Stomach (tissue), 9 donors: ENCODE measurements around the gene PRKCB. TPM values are rescaled to one million over a fixed set of nuclear protein-coding genes. Genes with fewer than 3 reads are reported as not detected.

Experiments used
- DNase-seq, 2 donors: peaks; one replicate each; pipeline versions ENCODE4 v3.0.0 to v3.0.0-alpha.2; 2013 to 2019
- H3K27ac ChIP-seq, 5 donors: fragments of 200-600 bp in 4 of 5; sonication (generic) in 4 of 5; one replicate each; pipeline ENCODE4 v1.5.1; 2013 to 2019; ENCODE audit warnings: mild to moderate bottlenecking in 1 of 5, moderate library complexity in 1 of 5
- H3K27me3 ChIP-seq, 3 donors: fragments of 200-600 bp; sonication (generic); one replicate each; pipeline ENCODE4 v1.5.1; 2017 to 2019; ENCODE audit warnings: mixed run types in 1 of 3
- H3K36me3 ChIP-seq, 4 donors: fragments of 200-600 bp; sonication (generic); 1 replicate in 3 of 4; 2 replicates in 1 of 4; pipeline ENCODE4 v1.5.1; 2016 to 2019
- H3K4me1 ChIP-seq, 4 donors: fragments of 200-600 bp; sonication (generic); one replicate each; pipeline ENCODE4 v1.5.1; 2016 to 2019
- H3K4me3 ChIP-seq, 4 donors: fragments of 200-600 bp; sonication (generic) in 3 of 4; one replicate each; pipeline ENCODE4 v1.5.1; 2016 to 2019; ENCODE audit warnings: mild to moderate bottlenecking in 1 of 4
- H3K9me3 ChIP-seq, 4 donors: fragments of 200-600 bp; sonication (generic); one replicate each; pipeline ENCODE4 v1.5.1; 2016 to 2019
- EP300 ChIP-seq: sonication (generic); formaldehyde crosslinking; IDR thresholded peaks from one replicate; pipeline ENCODE4 v1.6.1; 2017; ENCODE audit warnings: antibody characterized with exemption
- POLR2A ChIP-seq, 4 donors: fragments of 450-650 bp; IDR thresholded peaks; one replicate each; pipeline ENCODE4 v1.6.1; 2016; ENCODE audit warnings: antibody characterized with exemption in 4 of 4, control low read depth in 2 of 4, mild to moderate bottlenecking in 1 of 4, moderate library complexity in 1 of 4
- POLR2AphosphoS5 ChIP-seq, 3 donors: sonication (generic); formaldehyde crosslinking; IDR thresholded peaks; one replicate each; pipeline ENCODE4 v1.6.1; 2016; ENCODE audit warnings: antibody characterized with exemption in 3 of 3
- WGBS, 5 donors: extraction: QIAGEN DNeasy Blood & Tissue Kit in 3 of 5; methylation state at CpG; one replicate each; pipeline versions ENCODE4 v1.1.5 to v1.1.7; 2013 to 2018; 5-methylcytosine and 5-hydroxymethylcytosine counted together
- intact Hi-C: fragments of 100-400 bp; cut with DNase I; formaldehyde crosslinking; loops from one replicate; pipeline ENCODE4 v1.15.1; 2023; ENCODE audit warnings: low total_unique reads
- polyA plus RNA-seq, 3 donors: library from polyadenylated mRNA; stranded (reverse); fragments of 200-250 nt; gene quantifications; one replicate each; pipeline ENCODE4 v1.2.3, GENCODE V29; 2013
- total RNA-seq, 5 donors: library from RNA; depleted of rRNA; stranded (reverse); fragments of >200 nt; gene quantifications; one replicate each; pipeline versions ENCODE4 v1.1.0 to v1.2.3, GENCODE V29; 2014 to 2016
- TF ChIP-seq, protein P1 (sequence below), 7 experiments: fragments of 450-650 bp in 4 of 7; fragments of 200-600 bp in 3 of 7; sonication (generic) in 3 of 7; IDR thresholded peaks; one replicate each; pipeline ENCODE4 v1.5.1; 2016 to 2019; ENCODE audit warnings: antibody characterized with exemption in 7 of 7, control low read depth in 2 of 7, mild to moderate bottlenecking in 1 of 7
- donor health status: healthy with polysubstance abuse.
- donor health status: Bipolar disorder and iron deficiency.
- donor health status: healthy.

Gene PRKCB
- total and polyA plus RNA-seq, 8 donors: 1.1 to 49.6 (median 14.7) TPM

DNA sequence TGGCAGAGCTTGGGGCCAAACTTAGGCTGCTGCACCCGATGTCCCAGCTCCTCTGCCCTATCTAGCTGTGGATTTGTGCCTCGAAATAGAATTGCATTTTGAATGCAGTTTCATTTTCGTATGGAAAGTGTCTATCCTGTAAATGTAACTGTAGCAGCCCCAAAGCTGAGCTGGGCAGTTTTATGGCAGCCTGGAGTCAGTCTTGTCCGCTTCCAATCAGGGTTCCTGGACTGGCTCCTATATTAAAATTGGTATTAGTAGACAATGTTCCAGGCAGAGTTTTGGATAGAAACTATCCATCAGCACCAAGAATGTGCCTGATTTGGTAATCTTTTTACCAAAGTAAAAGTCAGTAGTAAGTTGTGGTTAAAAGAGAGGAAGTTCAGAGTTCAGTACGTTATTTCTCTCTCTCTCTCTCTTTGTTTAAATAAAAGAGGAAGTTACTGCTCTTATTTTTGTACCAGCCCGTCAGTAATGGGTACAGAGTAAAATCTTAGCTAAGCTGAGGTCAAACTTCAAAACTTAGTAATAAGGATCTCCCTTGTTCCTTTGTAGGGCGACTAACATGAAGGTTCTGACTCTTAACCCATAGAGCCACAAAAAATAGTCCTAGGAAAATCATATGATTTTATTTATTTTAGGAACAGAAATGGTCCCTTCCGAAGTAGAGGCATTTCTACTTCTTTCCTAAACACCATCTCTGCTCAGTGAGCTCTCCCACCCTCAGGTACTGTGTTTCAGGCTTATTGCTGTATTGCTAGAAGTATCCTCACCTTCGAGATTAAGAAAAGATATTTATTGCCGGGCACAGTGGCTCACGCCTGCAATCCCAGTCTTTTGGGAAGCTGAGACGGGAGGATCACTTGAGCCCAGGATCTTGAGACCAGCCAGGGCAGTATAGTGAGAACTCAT lies 28.0 kb downstream of the PRKCB start:
- peak in 1 of 2 donors; percentile 28 for DNase-seq
- Histone ChIP-seq H3K4me1 (peaks cover 0 to 51% (median 15%) of the 10 kb centered on the region in 4 donors), H3K36me3 (no peaks in the 10 kb centered on the region), H3K27me3 (no peaks in the 10 kb centered on the region), H3K4me3 (peak overlapping the region; percentile 13 to 28 (median 26)), H3K27ac (peak overlapping the region in 4 of 5 donors; percentile 49 to 66 (median 56)), H3K9me3 (no peaks in the 10 kb centered on the region)
- TF ChIP-seq POLR2AphosphoS5 (IDR thresholded peaks at IDR 0.05) (no peak), POLR2A (IDR thresholded peaks at IDR 0.05) (no peak), EP300 (no peak)
- TF ChIP-seq, protein P1, sequence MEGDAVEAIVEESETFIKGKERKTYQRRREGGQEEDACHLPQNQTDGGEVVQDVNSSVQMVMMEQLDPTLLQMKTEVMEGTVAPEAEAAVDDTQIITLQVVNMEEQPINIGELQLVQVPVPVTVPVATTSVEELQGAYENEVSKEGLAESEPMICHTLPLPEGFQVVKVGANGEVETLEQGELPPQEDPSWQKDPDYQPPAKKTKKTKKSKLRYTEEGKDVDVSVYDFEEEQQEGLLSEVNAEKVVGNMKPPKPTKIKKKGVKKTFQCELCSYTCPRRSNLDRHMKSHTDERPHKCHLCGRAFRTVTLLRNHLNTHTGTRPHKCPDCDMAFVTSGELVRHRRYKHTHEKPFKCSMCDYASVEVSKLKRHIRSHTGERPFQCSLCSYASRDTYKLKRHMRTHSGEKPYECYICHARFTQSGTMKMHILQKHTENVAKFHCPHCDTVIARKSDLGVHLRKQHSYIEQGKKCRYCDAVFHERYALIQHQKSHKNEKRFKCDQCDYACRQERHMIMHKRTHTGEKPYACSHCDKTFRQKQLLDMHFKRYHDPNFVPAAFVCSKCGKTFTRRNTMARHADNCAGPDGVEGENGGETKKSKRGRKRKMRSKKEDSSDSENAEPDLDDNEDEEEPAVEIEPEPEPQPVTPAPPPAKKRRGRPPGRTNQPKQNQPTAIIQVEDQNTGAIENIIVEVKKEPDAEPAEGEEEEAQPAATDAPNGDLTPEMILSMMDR (IDR thresholded peaks at IDR 0.05): no peak
- 40 to 52% (median 50%) methylated on average over 12 of the region's 12 CpGs for WGBS, 5 donors
- intact Hi-C loops: no loop called here

- Histone ChIP-seq H3K27me3 (no peaks in the 10 kb centered on the region), H3K36me3 (no peaks in the 10 kb centered on the region), H3K9me3 (no peaks in the 10 kb centered on the region), H3K4me1 (peaks cover 0 to 34% (median 14%) of the 10 kb centered on the region in 4 donors), H3K4me3 (no peak overlapping the region), H3K27ac (no peak overlapping the region)
- no peak for DNase-seq
- WGBS, 5 donors: 14 to 54% (median 33%) methylated on average over 2 of the region's 2 CpGs
- intact Hi-C loops: no loop called here
- no peak for TF ChIP-seq POLR2AphosphoS5 (IDR thresholded peaks at IDR 0.05)
Measured at GRCh38 chr16:23865853-23866252, 30.1 kb downstream of the PRKCB start.

GRCh38 chr16:23866621-23867020 lies 30.8 kb downstream of the PRKCB start:
- no peak overlapping the region for H3K4me3 ChIP-seq
- intact Hi-C loops: no loop called here
- TF ChIP-seq EP300: no peak
- no peak for TF ChIP-seq POLR2AphosphoS5 (IDR thresholded peaks at IDR 0.05)
- TF ChIP-seq POLR2A (IDR thresholded peaks at IDR 0.05): no peak
- TF ChIP-seq, protein P1 (IDR thresholded peaks at IDR 0.05): no peak
- H3K4me1 ChIP-seq: peaks cover 0 to 30% (median 15%) of the 10 kb centered on the region in 4 donors
- DNase-seq: no peak
- H3K27ac ChIP-seq: no peak overlapping the region
- H3K9me3 ChIP-seq: no peaks in the 10 kb centered on the region
- 75 to 84% (median 78%) methylated on average over 4 of the region's 4 CpGs for WGBS, 5 donors
- H3K36me3 ChIP-seq: no peaks in the 10 kb centered on the region
- no peaks in the 10 kb centered on the region for H3K27me3 ChIP-seq

DNA sequence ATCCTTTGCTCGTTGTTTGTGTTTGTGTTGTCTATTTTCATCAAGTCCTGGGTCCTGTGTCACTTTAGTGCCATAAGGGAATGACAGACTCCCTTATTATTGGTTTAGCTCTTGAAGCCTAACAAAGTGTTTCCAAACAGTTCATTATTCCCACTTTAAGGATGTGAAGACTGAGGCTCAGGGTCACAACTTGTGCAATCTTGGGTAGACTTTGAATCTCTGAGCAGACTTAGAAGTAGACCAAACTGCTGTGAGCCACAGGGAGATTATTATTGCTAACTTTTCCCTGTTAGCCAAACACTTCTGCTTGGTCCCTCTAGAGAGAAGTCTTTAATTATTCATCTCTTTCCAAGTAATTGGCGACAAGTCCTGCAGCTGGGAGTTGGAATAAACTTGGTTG lies 31.8 kb downstream of the PRKCB start:
- Histone ChIP-seq H3K9me3 (no peaks in the 10 kb centered on the region), H3K4me3 (no peak overlapping the region), H3K36me3 (no peaks in the 10 kb centered on the region), H3K27me3 (no peaks in the 10 kb centered on the region), H3K4me1 (peaks cover 0 to 30% (median 11%) of the 10 kb centered on the region in 4 donors), H3K27ac (no peak overlapping the region)
- 74 to 83% (median 76%) methylated on average over 2 of the region's 2 CpGs for WGBS, 5 donors
- TF ChIP-seq POLR2A (IDR thresholded peaks at IDR 0.05): no peak
- no peak for TF ChIP-seq EP300
- TF ChIP-seq POLR2AphosphoS5 (IDR thresholded peaks at IDR 0.05): no peak
- TF ChIP-seq, protein P1 (IDR thresholded peaks at IDR 0.05): no peak
- intact Hi-C loops: no loop called here
- DNase-seq: no peak

- 38 to 52% (median 44%) methylated on average over 1 of the region's 1 CpG for WGBS, 5 donors
- DNase-seq: no peak
- H3K27ac ChIP-seq: no peak overlapping the region
- intact Hi-C loops: no loop called here
- no peaks in the 10 kb centered on the region for H3K36me3 ChIP-seq
- H3K9me3 ChIP-seq: no peaks in the 10 kb centered on the region
- H3K27me3 ChIP-seq: no peaks in the 10 kb centered on the region
- TF ChIP-seq, protein P1 (IDR thresholded peaks at IDR 0.05): no peak
- TF ChIP-seq POLR2A (IDR thresholded peaks at IDR 0.05): no peak
- H3K4me3 ChIP-seq: no peak overlapping the region
- H3K4me1 ChIP-seq: peaks cover 0 to 24% (median 10%) of the 10 kb centered on the region in 4 donors
Measured at GRCh38 chr16:23868136-23868535, 32.4 kb downstream of the PRKCB start.
